K562 (cell line): Measurements from ENCODE around the gene CHN1. TPM values are rescaled to one million over a fixed set of nuclear protein-coding genes. Genes with fewer than 3 reads are reported as not detected.

Source experiments
- ATAC-seq: fragments of 200-7000 bp; cut with Tn5 transposase; 3 replicates; pipeline ENCODE4 v1.9.1; 2020; ENCODE audit warnings: moderate library complexity
- BruUV-seq: library from RNA; stranded (reverse); fragments of 400-500 nt; replicated peaks from 2 replicates; lab custom pipeline; 2021; lab: Mats Ljungman, UMichigan
- CTCF ChIA-PET: fragments of 300-600 bp; formaldehyde crosslinking; extraction: SDS; loops from one replicate; lab custom pipeline; 2021; ENCODE audit warnings: low intra/inter-chr PET ratio; lab: Yijun Ruan, JAX
- POLR2A ChIA-PET: fragments of 300-600, 350-650 bp; sonication (Branson Sonifier 250); formaldehyde crosslinking; extraction: SDS; loops from one replicate; lab custom pipeline; 2021; ENCODE audit warnings: antibody characterized with exemption, inconsistent platforms; lab: Yijun Ruan, JAX
- DNase-seq, 4 experiments: peaks; one replicate each; pipeline versions ENCODE4 v3.0.0 to v3.0.0-alpha.2; 2011 to 2018; ENCODE audit warnings: low spot score in 3 of 4, mixed read lengths in 3 of 4; ENCODE audit errors: extremely low read depth in 1 of 4
- FAIRE-seq: peaks from 2 replicates; lab custom pipeline; 2011; peaks lifted over from hg19 to GRCh38; lab: Jason Lieb, UNC
- H2AFZ ChIP-seq: 2 replicates; pipeline ENCODE4 v1.6.0; 2011; ENCODE audit warnings: low read depth, low read length, control low read depth, inconsistent platforms
- H3K27ac ChIP-seq: fragments of 200-600 bp; 3 replicates; pipeline ENCODE4 v1.8.0; 2011; ENCODE audit warnings: low read depth, mild to moderate bottlenecking, control low read depth, inconsistent platforms, low read length, moderate library complexity, mixed read lengths; ENCODE audit errors: extremely low read depth
- H3K27me3 ChIP-seq, 2 experiments: fragments of 300-600 bp in 1 of 2; 2 replicates in 1 of 2; 3 replicates in 1 of 2; pipeline versions ENCODE4 v1.6.0 to v1.8.0; 2011; ENCODE audit warnings: inconsistent platforms in 2 of 2, low read length in 2 of 2, mild to moderate bottlenecking in 1 of 2, mixed read lengths in 1 of 2, moderate library complexity in 1 of 2; ENCODE audit not compliant: control insufficient read depth in 2 of 2, insufficient read depth in 2 of 2
- H3K36me3 ChIP-seq: fragments of 300-600 bp; 3 replicates; pipeline ENCODE4 v1.8.0; 2011; ENCODE audit warnings: mild to moderate bottlenecking, low read length, inconsistent platforms; ENCODE audit not compliant: control insufficient read depth, insufficient read depth
- H3K4me1 ChIP-seq, 2 experiments: fragments of 200-600 bp in 1 of 2; replicated peaks in 1 of 2; 2 replicates in 1 of 2; 3 replicates in 1 of 2; pipeline versions ENCODE4 v1.5.1 to v1.8.0; 2011; ENCODE audit warnings: inconsistent platforms in 2 of 2, low read length in 2 of 2, mild to moderate bottlenecking in 1 of 2, mixed read lengths in 1 of 2, moderate library complexity in 1 of 2; ENCODE audit not compliant: control insufficient read depth in 2 of 2, insufficient read depth in 2 of 2
- H3K4me2 ChIP-seq: 2 replicates; pipeline ENCODE4 v1.6.1; 2011; ENCODE audit warnings: low read length, control low read depth, inconsistent platforms, mixed read lengths; ENCODE audit not compliant: insufficient read depth
- H3K4me3 ChIP-seq: fragments of 200-600 bp; sonication (generic), shearing (Covaris generic); 2 replicates; pipeline ENCODE4 v1.5.1; 2016; ENCODE audit warnings: control low read depth, inconsistent platforms
- H3K79me2 ChIP-seq: fragments of 200-600 bp; 3 replicates; pipeline ENCODE4 v1.8.0; 2011; ENCODE audit warnings: low read length, inconsistent platforms; ENCODE audit not compliant: control insufficient read depth, insufficient read depth
- H3K9ac ChIP-seq, 2 experiments: 2 replicates each; pipeline versions ENCODE4 v1.6.0 to v1.6.1; 2011; ENCODE audit warnings: low read depth in 2 of 2, low read length in 2 of 2, control low read depth in 1 of 2, inconsistent platforms in 1 of 2, mild to moderate bottlenecking in 1 of 2, mixed read lengths in 1 of 2; ENCODE audit not compliant: insufficient read depth in 1 of 2
- H3K9me1 ChIP-seq: one replicate; pipeline ENCODE4 v1.6.0; 2011; ENCODE audit warnings: inconsistent platforms, mild to moderate bottlenecking, low read length, moderate library complexity; ENCODE audit not compliant: control insufficient read depth, insufficient read depth
- H3K9me3 ChIP-seq: replicated peaks from 2 replicates; pipeline ENCODE4 v1.5.1; 2011; ENCODE audit warnings: low read depth, low read length, inconsistent platforms; ENCODE audit not compliant: control insufficient read depth, insufficient read depth
- H4K20me1 ChIP-seq: replicated peaks from 2 replicates; pipeline ENCODE4 v1.6.1; 2011; ENCODE audit warnings: low read length, inconsistent platforms, mixed read lengths; ENCODE audit not compliant: control insufficient read depth, insufficient read depth
- FUS ChIP-seq: fragments of 200-400 bp; formaldehyde crosslinking; optimal IDR thresholded peaks from 2 replicates; pipeline ENCODE3; 2017; ENCODE audit warnings: low read depth, low read length
- JUND ChIP-seq, 2 experiments: IDR thresholded peaks; 2 replicates in 1 of 2; 3 replicates in 1 of 2; pipeline ENCODE4 v1.6.1; 2011; ENCODE audit warnings: borderline replicate concordance in 2 of 2, low read depth in 2 of 2, low read length in 2 of 2, improper control_type of control experiment in 1 of 2, missing biosample characterization in 1 of 2, missing genetic modification characterization in 1 of 2, missing genetic modification reagents in 1 of 2
- RAD21 ChIP-seq, 2 experiments: fragments of 250-450 bp in 1 of 2; fragments of 450-650 bp in 1 of 2; sonication (Bioruptor Pico) in 1 of 2; formaldehyde crosslinking in 1 of 2; IDR thresholded peaks in 1 of 2; conservative IDR thresholded peaks in 1 of 2; 2 replicates each; pipeline versions ENCODE4 v1.4.0 to v1.8.0; 2020 to 2022; ENCODE audit warnings: mild to moderate bottlenecking in 2 of 2, moderate library complexity in 1 of 2
- RB1 ChIP-seq: fragments of 450-650 bp; IDR thresholded peaks from 2 replicates; pipeline ENCODE4 v1.6.1; 2017; ENCODE audit warnings: low read depth, mild to moderate bottlenecking
- TOE1 ChIP-seq, 2 experiments: fragments of 450-650 bp in 1 of 2; sonication (generic) in 1 of 2; formaldehyde crosslinking in 1 of 2; IDR thresholded peaks; 2 replicates each; pipeline versions ENCODE4 v1.7.1 to v1.8.0; 2016 to 2022; ENCODE audit warnings: borderline replicate concordance in 2 of 2, mild to moderate bottlenecking in 2 of 2, antibody characterized with exemption in 1 of 2, inconsistent platforms in 1 of 2, low read depth in 1 of 2, missing genetic modification reagents in 1 of 2, moderate library complexity in 1 of 2
- ZNF695 ChIP-seq: fragments of 450-650 bp; formaldehyde crosslinking; IDR thresholded peaks from 2 replicates; pipeline ENCODE4 v1.4.0; 2020; ENCODE audit warnings: mild to moderate bottlenecking, moderate library complexity
- WGBS: fragments of 100-300 bp; shearing (Covaris generic); methylation state at CpG from one replicate; pipeline ENCODE4 v1.1.6; 2016; ENCODE audit warnings: low coverage, mixed read lengths; ENCODE audit not compliant: insufficient coverage; ENCODE audit errors: missing lambda C conversion rate; 5-methylcytosine and 5-hydroxymethylcytosine counted together
- in situ Hi-C: fragments of 300-500 bp; cut with MboI; formaldehyde crosslinking; loops from 4 replicates; pipeline ENCODE4 v1.15.0; 2018; ENCODE audit warnings: inconsistent platforms, mixed read lengths
- intact Hi-C: fragments of 100-400 bp; cut with micrococcal nuclease; formaldehyde crosslinking; loops from 2 replicates; pipeline ENCODE4 v1.14.2; 2022
- polyA plus RNA-seq, 8 experiments: library from polyadenylated mRNA; depleted of rRNA in 4 of 8; stranded (reverse) in 5 of 8; unstranded in 3 of 8; fragments of >200 nt; fragmentation: Nextera tagmentation in 2 of 8; fragmentation: Illumina TruSeq in 1 of 8; extraction: Ambion mirVana in 2 of 8; extraction: Trizol in 1 of 8; gene quantifications; 2 replicates each; pipeline versions ENCODE4 v1.2.1 to v1.2.3, GENCODE V29; 2011 to 2014; ENCODE audit warnings: inconsistent platforms in 1 of 8, missing spikeins in 1 of 8
- total RNA-seq, 7 experiments: library from RNA; depleted of rRNA in 6 of 7; stranded (reverse); fragments of >200 nt in 6 of 7; fragmentation: Illumina TruSeq in 2 of 7; extraction: Trizol in 2 of 7; gene quantifications; 2 replicates each; pipeline versions ENCODE4 v1.2.1 to v1.2.3, GENCODE V29; 2011 to 2021; ENCODE audit warnings: low replicate concordance in 1 of 7
- TF ChIP-seq, protein P1 (sequence below): sonication (generic); formaldehyde crosslinking; IDR thresholded peaks from 2 replicates; pipeline ENCODE4 v1.9.0; 2022; ENCODE audit warnings: mild to moderate bottlenecking, missing genetic modification reagents
- TF ChIP-seq, protein P2 (sequence below), 2 experiments: fragments of 450-650 bp; formaldehyde crosslinking in 1 of 2; IDR thresholded peaks; 2 replicates each; pipeline versions ENCODE4 v1.4.0 to v1.6.1; 2014 to 2020; ENCODE audit warnings: mild to moderate bottlenecking in 2 of 2, borderline replicate concordance in 1 of 2, low read depth in 1 of 2

The CHN1 gene
- total and polyA plus RNA-seq, 9 of the 15 experiments (the other 6 are each of a cell fraction or from before 2014, with no cell fraction given): 0.17 to 2.0 (median 0.87) TPM

DNA sequence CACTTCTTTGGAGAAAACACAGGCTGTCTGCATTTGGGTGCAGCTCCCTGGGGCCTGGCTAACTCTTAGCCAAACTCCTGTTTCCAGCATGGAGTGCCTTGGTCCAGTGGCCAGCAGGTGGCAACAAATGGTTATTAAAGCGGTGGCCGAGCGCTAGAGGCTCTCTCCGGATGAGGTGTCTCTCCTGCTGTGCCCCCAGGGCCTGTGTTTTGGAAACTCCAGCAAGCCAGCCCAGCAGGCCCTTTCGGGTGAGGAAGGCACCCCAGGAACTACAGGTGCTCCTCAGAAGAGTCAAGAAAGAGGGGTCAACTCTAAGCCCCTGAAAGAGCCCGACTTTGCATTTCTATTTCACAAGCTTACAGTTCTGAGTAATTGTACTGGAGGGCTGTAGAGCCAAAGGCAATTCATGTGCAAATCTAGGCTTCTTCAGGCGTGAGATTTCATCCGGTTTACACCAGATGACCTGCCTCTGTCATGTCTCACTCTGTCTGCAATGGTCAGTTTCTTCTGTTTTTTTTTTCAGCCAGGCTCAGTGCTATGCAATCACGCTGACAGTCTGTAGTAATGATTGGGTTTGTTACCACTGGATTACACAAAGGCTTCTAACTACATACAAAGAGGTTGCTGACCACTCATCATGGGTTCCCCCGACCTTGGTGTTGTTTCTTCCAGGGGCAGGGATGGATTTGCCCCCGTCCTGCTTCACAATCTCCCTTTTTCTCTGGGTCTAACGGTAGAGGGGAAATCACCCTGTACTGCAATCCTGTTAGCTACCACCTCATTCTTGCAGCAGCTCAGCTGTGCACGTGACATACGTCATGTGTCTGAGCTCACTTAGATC, 233.3 kb downstream of the CHN1 start:
- H3K9me1 ChIP-seq: no peaks in the 10 kb centered on the region
- H3K9ac ChIP-seq: no peak overlapping the region
- FAIRE-seq (peak; percentile 82), DNase-seq (peak; percentile 57 to 74 (median 66)), ATAC-seq (peak; percentile 99)
- intact Hi-C loops: loop anchor here (1.0 to 5.0 kb wide), 3 partner anchors 213 to 1325 kb away; partner anchors contain the start of gene HOXD12
- peaks cover 0 to 21% of the 10 kb centered on the region in 2 experiments; a peak in 3 of 5 replicates for H3K27me3 ChIP-seq
- H3K9me3 ChIP-seq: no peaks in the 10 kb centered on the region
- no peak overlapping the region for H3K27ac ChIP-seq
- ChIA-PET CTCF (interaction anchor here (0.7 to 1.8 kb wide), 4 partner anchors 212 to 510 kb away, joined by 3 to 11 read pairs (median 6); no protein-coding TSS in a partner anchor), POLR2A (interaction anchor here (0.6 to 1.9 kb wide), 4 partner anchors 8 to 323 kb away, joined by 3 to 5 read pairs (median 4); no protein-coding TSS in a partner anchor)
- H2AFZ ChIP-seq: no peak overlapping the region
- BruUV-seq: no TSS peak
- H3K36me3 ChIP-seq: no peaks in the 10 kb centered on the region
- H4K20me1 ChIP-seq: 0 out of 2 replicates have a peak, but pooled peaks cover 7% of the 10 kb centered on the region
- 3% methylated on average over 14 of the region's 14 CpGs for WGBS
- in situ Hi-C loops: loop anchor here (10.0 kb wide), 1 partner anchor 213 kb away; no protein-coding TSS in a partner anchor
- H3K4me3 ChIP-seq: no peak overlapping the region
- no peak overlapping the region for H3K4me2 ChIP-seq
- H3K4me1 ChIP-seq: no peaks in the 10 kb centered on the region
- no peaks in the 10 kb centered on the region for H3K79me2 ChIP-seq
- TF ChIP-seq RAD21 (CRISPR knock-in tag; conservative IDR thresholded peaks at IDR 0.05 in 1 of 2, IDR thresholded peaks at IDR 0.05 in 1 of 2) (peak; percentile 85 to 90), FUS (no peak), RB1 (0 out of 2 replicates have a peak, but pooled peaks have one; percentile 25), ZNF695 (CRISPR knock-in tag) (no peak), TOE1 (IDR thresholded peaks at IDR 0.05; ENCODE audit: borderline replicate concordance) (no peak), TOE1 (CRISPR knock-in tag; IDR thresholded peaks at IDR 0.05; ENCODE audit: borderline replicate concordance, low read depth) (no peak), JUND (IDR thresholded peaks at IDR 0.05; ENCODE audit: borderline replicate concordance, low read depth, low read length) (0 out of 2 replicates have a peak, but pooled peaks have one; percentile 14), JUND (tag; IDR thresholded peaks at IDR 0.05; ENCODE audit: borderline replicate concordance, low read depth, low read length) (no peak)
- TF ChIP-seq, protein P1, sequence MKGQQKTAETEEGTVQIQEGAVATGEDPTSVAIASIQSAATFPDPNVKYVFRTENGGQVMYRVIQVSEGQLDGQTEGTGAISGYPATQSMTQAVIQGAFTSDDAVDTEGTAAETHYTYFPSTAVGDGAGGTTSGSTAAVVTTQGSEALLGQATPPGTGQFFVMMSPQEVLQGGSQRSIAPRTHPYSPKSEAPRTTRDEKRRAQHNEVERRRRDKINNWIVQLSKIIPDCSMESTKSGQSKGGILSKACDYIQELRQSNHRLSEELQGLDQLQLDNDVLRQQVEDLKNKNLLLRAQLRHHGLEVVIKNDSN (CRISPR knock-in tag): peak; percentile 53
- TF ChIP-seq, protein P2, sequence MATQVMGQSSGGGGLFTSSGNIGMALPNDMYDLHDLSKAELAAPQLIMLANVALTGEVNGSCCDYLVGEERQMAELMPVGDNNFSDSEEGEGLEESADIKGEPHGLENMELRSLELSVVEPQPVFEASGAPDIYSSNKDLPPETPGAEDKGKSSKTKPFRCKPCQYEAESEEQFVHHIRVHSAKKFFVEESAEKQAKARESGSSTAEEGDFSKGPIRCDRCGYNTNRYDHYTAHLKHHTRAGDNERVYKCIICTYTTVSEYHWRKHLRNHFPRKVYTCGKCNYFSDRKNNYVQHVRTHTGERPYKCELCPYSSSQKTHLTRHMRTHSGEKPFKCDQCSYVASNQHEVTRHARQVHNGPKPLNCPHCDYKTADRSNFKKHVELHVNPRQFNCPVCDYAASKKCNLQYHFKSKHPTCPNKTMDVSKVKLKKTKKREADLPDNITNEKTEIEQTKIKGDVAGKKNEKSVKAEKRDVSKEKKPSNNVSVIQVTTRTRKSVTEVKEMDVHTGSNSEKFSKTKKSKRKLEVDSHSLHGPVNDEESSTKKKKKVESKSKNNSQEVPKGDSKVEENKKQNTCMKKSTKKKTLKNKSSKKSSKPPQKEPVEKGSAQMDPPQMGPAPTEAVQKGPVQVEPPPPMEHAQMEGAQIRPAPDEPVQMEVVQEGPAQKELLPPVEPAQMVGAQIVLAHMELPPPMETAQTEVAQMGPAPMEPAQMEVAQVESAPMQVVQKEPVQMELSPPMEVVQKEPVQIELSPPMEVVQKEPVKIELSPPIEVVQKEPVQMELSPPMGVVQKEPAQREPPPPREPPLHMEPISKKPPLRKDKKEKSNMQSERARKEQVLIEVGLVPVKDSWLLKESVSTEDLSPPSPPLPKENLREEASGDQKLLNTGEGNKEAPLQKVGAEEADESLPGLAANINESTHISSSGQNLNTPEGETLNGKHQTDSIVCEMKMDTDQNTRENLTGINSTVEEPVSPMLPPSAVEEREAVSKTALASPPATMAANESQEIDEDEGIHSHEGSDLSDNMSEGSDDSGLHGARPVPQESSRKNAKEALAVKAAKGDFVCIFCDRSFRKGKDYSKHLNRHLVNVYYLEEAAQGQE (IDR thresholded peaks at IDR 0.05; ENCODE audit: borderline replicate concordance): peak; percentile 66; the same call in 1 of the 2 replicates
- TF ChIP-seq, protein P2 (CRISPR knock-in tag; IDR thresholded peaks at IDR 0.05; ENCODE audit: low read depth): no peak
